Erythroblast (primary cell): ENCODE data around the gene RETREG1.

Experiments used
- GATA1 ChIP-seq: IDR thresholded peaks from 2 replicates; pipeline ENCODE4 v1.6.1; 2011; ENCODE audit warnings: low read depth, mild to moderate bottlenecking, control low read depth, low read length, moderate library complexity
- POLR2A ChIP-seq: IDR thresholded peaks from 2 replicates; pipeline ENCODE4 v1.6.1; 2011; ENCODE audit warnings: mild to moderate bottlenecking, low read length

GRCh38 chr5:16570121-16570815 lies 46.5 kb downstream of the RETREG1 start:
- TF ChIP-seq POLR2A (no peak), GATA1 (no peak)
